A673 (cell line): ENCODE measurements around the gene USP14. TPM values are rescaled to one million over a fixed set of nuclear protein-coding genes. Genes with fewer than 3 reads are reported as not detected.

Source experiments
- BruUV-seq: library from RNA; stranded (reverse); fragments of 400-500 nt; replicated peaks from 2 replicates; lab custom pipeline; 2021; lab: Mats Ljungman, UMichigan
- CTCF ChIA-PET: fragments of 300-600 bp; sonication (Branson Sonifier 250); formaldehyde crosslinking; loops from one replicate; lab custom pipeline; 2022; ENCODE audit warnings: antibody characterized with exemption; lab: Charles Lee
- POLR2A ChIA-PET: fragments of 300-600 bp; sonication (Branson Sonifier 250); formaldehyde crosslinking; loops from one replicate; lab custom pipeline; 2022; ENCODE audit warnings: antibody characterized with exemption; ENCODE audit not compliant: low non-redundant PET; lab: Charles Lee
- DNase-seq: peaks from one replicate; pipeline ENCODE4 v3.0.0-alpha.2; 2015; ENCODE audit warnings: low spot score
- H3K27ac ChIP-seq: fragments of 200-600 bp; sonication (generic); 2 replicates; pipeline ENCODE4 v1.5.1; 2016; ENCODE audit warnings: mixed run types, low read depth, mild to moderate bottlenecking, mixed read lengths, antibody characterized with exemption, low read length; ENCODE audit not compliant: poor library complexity, severe bottlenecking
- H3K27me3 ChIP-seq: fragments of 200-600 bp; sonication (generic); replicated peaks from 2 replicates; pipeline ENCODE4 v1.6.1; 2017; ENCODE audit warnings: mixed run types, low read depth, mild to moderate bottlenecking, mixed read lengths, antibody characterized with exemption, low read length; ENCODE audit not compliant: insufficient read depth, poor library complexity
- H3K36me3 ChIP-seq: fragments of 200-600 bp; sonication (generic); 2 replicates; pipeline ENCODE4 v1.6.1; 2016; ENCODE audit warnings: mixed run types, mild to moderate bottlenecking, mixed read lengths, antibody characterized with exemption, low read length; ENCODE audit not compliant: insufficient read depth, poor library complexity, severe bottlenecking
- H3K4me1 ChIP-seq: fragments of 200-600 bp; sonication (generic); 2 replicates; pipeline ENCODE4 v1.6.1; 2017; ENCODE audit warnings: mixed run types, mild to moderate bottlenecking, mixed read lengths, antibody characterized with exemption, low read length; ENCODE audit not compliant: insufficient read depth, poor library complexity, severe bottlenecking
- H3K4me3 ChIP-seq: fragments of 200-600 bp; sonication (generic); 2 replicates; pipeline ENCODE4 v1.5.1; 2016; ENCODE audit warnings: low read depth, mixed run types, mild to moderate bottlenecking, mixed read lengths, low read length; ENCODE audit not compliant: poor library complexity, severe bottlenecking
- H3K9me3 ChIP-seq: fragments of 200-600 bp; sonication (generic); 2 replicates; pipeline ENCODE4 v1.6.1; 2016; ENCODE audit warnings: mixed run types, low read depth, mild to moderate bottlenecking, mixed read lengths, antibody characterized with exemption, low read length; ENCODE audit not compliant: poor library complexity, severe bottlenecking
- EZH2 ChIP-seq: fragments of 200-600 bp; sonication (generic); IDR thresholded peaks from 2 replicates; pipeline ENCODE4 v1.6.1; 2017; ENCODE audit warnings: borderline replicate concordance, low read depth, mild to moderate bottlenecking, mixed read lengths, antibody characterized with exemption, low read length; ENCODE audit not compliant: poor library complexity, severe bottlenecking
- intact Hi-C: fragments of 100-400 bp; cut with micrococcal nuclease; formaldehyde crosslinking; loops from one replicate; pipeline ENCODE4 v1.10.0; 2022; ENCODE audit not compliant: unreplicated experiment
- total RNA-seq: library from RNA; stranded (reverse); gene quantifications from 2 replicates; pipeline ENCODE4 v1.2.3, GENCODE V29; 2021
- TF ChIP-seq, protein P1 (sequence below): fragments of 300-800, 200-600 bp; sonication (generic); conservative IDR thresholded peaks from 2 replicates; pipeline ENCODE4 v1.5.1; 2017; ENCODE audit warnings: low read depth, mild to moderate bottlenecking, antibody characterized with exemption, low read length, moderate library complexity, mixed read lengths

Gene USP14
- total RNA-seq, 1 experiment from 2014 or later, result 148 TPM

DNA sequence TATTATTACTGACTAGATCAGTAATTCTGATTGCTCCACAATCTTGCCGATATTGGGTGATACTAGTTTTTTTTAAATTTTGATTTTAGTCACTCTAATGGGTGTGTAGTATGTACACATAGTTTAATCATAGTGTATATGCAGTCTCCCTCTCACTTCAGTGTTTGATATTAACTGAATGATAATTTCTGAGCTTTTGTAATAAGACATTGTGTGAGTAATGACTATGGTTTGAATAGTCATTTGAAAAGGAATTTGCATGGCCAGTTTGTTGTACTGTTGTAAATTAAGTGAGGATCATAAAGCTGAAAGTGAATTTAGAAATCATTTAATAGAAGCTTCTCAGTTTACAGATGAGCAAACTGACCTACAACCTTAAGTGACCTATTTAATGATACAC lies 33.4 kb downstream of the USP14 start:
- DNase-seq, result no peak
- Histone ChIP-seq H3K27ac (no peak overlapping the region), H3K9me3 (no peaks in the 10 kb centered on the region), H3K4me3 (no peak overlapping the region), H3K4me1 (no peaks in the 10 kb centered on the region), H3K27me3 (no peaks in the 10 kb centered on the region), H3K36me3 (peaks cover 1% of the 10 kb centered on the region)
- ChIA-PET CTCF (no interaction called here), POLR2A (no interaction called here)
- intact Hi-C loops, result no loop called here
- TF ChIP-seq EZH2, result no peak
- TF ChIP-seq, protein P1, sequence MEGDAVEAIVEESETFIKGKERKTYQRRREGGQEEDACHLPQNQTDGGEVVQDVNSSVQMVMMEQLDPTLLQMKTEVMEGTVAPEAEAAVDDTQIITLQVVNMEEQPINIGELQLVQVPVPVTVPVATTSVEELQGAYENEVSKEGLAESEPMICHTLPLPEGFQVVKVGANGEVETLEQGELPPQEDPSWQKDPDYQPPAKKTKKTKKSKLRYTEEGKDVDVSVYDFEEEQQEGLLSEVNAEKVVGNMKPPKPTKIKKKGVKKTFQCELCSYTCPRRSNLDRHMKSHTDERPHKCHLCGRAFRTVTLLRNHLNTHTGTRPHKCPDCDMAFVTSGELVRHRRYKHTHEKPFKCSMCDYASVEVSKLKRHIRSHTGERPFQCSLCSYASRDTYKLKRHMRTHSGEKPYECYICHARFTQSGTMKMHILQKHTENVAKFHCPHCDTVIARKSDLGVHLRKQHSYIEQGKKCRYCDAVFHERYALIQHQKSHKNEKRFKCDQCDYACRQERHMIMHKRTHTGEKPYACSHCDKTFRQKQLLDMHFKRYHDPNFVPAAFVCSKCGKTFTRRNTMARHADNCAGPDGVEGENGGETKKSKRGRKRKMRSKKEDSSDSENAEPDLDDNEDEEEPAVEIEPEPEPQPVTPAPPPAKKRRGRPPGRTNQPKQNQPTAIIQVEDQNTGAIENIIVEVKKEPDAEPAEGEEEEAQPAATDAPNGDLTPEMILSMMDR, result no peak
- BruUV-seq, result no TSS peak

- Histone ChIP-seq H3K4me1 (no peaks in the 10 kb centered on the region), H3K27ac (no peak overlapping the region), H3K9me3 (no peaks in the 10 kb centered on the region), H3K4me3 (no peak overlapping the region), H3K27me3 (no peaks in the 10 kb centered on the region), H3K36me3 (peaks cover 12% of the 10 kb centered on the region)
- no TSS peak for BruUV-seq
- POLR2A ChIA-PET, result no interaction called here
- TF ChIP-seq EZH2, result no peak
- TF ChIP-seq, protein P1, result no peak
- no peak for DNase-seq
- intact Hi-C loops, result no loop called here
- CTCF ChIA-PET, result no interaction called here
Measured at GRCh38 chr18:192801-193200, 34.4 kb downstream of the USP14 start.

GRCh38 chr18:195651-196050 lies 37.3 kb downstream of the USP14 start:
- no TSS peak for BruUV-seq
- intact Hi-C loops, result no loop called here
- Histone ChIP-seq H3K27ac (no peak overlapping the region), H3K36me3 (peaks cover 39% of the 10 kb centered on the region), H3K4me3 (no peak overlapping the region), H3K9me3 (no peaks in the 10 kb centered on the region), H3K27me3 (no peaks in the 10 kb centered on the region), H3K4me1 (no peaks in the 10 kb centered on the region)
- TF ChIP-seq, protein P1, result no peak
- no peak for TF ChIP-seq EZH2
- DNase-seq, result no peak
- POLR2A ChIA-PET, result no interaction called here
- CTCF ChIA-PET, result no interaction called here
